ENCODE results near the gene CPHXL2.

CPHXL2 gene

DNA sequence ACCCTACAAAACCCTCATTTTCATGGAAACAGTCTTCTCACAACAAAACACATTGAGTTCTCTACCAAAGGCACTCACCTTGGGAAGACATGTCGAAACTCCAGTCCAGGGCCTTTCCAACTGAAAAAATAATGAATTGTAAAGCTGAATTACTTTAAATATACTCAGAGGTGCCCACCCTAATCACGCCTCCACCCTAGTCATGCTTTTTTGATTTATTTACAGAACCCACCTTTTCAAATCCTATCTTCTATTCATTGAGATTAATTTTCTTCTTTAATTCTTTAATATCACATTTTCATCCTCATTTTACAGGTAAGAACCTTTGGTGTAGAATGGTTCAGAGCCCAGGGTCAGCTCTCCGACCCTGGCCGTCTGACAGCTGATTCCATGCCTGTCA is at the start of gene CPHXL2:
CPHXL2 (minus strand) TSS at position 101 of the 400 bp plus-strand sequence; CDS start at position 91, 10 bp downstream.
- no peak for FAIRE-seq
- no peak for TF ChIP-seq POLR2A (IDR thresholded peaks at IDR 0.05; ENCODE audit: low read depth, low read length)
- no peak for DNase-seq (ENCODE audit: insufficient read length, low spot score)

- no peak for FAIRE-seq
- no peak for DNase-seq (ENCODE audit: insufficient read length, low spot score)
- no peak for TF ChIP-seq POLR2A (IDR thresholded peaks at IDR 0.05; ENCODE audit: low read depth, low read length)
Observed at GRCh38 chr16:75726390-75726789, 49.6 kb upstream of the CPHXL2 start, which contains the start of gene CPHXL. Gene CPHXL, minus strand, starts transcription at chr16:75726490. Its CDS starts 48 bp downstream, at chr16:75726442.

DNA sequence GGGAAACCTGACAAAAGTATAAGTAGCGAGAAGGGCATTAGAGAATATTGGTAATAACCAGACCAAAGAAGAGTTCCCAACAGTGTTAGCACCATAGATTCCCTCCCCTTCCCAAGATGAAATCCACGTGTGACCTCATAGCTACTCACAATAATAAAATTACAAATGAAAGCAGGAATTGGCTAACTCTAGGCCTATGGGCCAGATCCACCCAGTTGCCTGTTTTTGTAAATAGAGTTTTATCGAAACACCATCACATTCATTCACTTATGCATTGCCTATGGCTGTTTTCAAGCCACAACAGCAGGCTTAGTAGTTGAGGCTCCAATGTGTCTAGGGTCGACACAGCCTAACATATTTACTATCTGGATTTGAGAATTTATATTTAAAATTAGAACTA is 41.6 kb upstream of the CPHXL2 start:
- no peak for TF ChIP-seq POLR2A (IDR thresholded peaks at IDR 0.05; ENCODE audit: low read depth, low read length)
- no peak for DNase-seq (ENCODE audit: insufficient read length, low spot score)
- no peak for FAIRE-seq

DNA sequence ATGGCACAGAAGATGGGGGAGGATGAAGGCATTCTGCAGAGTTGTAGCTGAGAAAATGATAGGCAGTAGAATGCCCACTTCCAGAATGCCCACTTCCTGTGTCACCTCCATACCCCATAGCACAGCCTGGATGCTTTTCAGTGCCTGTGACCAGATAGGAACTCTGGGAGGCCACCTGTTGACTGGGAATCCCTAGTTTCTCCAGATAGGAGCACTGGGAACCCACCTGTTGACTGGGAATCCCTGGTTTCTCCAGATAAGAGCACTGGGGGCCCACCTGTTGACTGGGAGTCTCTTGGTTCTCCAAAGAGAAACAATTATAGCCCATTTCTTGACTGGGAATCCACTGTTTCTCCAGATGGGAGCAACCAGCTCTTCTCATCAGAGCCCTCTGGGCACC is 37.9 kb upstream of the CPHXL2 start:
- no peak for TF ChIP-seq POLR2A (IDR thresholded peaks at IDR 0.05; ENCODE audit: low read depth, low read length)
- FAIRE-seq (no peak), DNase-seq (ENCODE audit: insufficient read length, low spot score) (no peak)

GRCh38 chr16:75710344-75710743 is 33.5 kb upstream of the CPHXL2 start:
- TF ChIP-seq POLR2A (IDR thresholded peaks at IDR 0.05; ENCODE audit: low read depth, low read length), result no peak
- FAIRE-seq, result no peak
- DNase-seq (ENCODE audit: insufficient read length, low spot score), result no peak

DNA sequence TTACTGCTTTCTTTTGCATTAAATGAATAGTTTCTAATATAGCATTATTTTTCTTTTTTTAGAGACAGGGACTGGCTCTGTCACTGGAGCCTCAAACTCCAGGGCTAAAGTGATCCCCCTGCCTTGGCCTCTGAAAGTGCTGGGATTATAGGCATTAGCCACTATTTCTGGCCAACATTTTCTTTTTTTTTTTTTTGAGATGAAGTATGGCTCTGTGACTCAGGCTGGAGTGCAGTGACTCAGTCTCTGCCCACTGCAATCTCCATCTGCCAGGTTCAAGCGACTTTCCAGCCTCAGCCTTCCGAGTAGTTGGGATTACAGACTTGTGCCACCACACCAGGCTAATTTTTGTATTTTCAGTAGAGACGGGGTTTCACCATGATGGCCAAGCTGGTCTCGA is 26.5 kb upstream of the CPHXL2 start:
- FAIRE-seq (no peak), DNase-seq (ENCODE audit: insufficient read length, low spot score) (no peak)
- no peak for TF ChIP-seq POLR2A (IDR thresholded peaks at IDR 0.05; ENCODE audit: low read depth, low read length)

DNA sequence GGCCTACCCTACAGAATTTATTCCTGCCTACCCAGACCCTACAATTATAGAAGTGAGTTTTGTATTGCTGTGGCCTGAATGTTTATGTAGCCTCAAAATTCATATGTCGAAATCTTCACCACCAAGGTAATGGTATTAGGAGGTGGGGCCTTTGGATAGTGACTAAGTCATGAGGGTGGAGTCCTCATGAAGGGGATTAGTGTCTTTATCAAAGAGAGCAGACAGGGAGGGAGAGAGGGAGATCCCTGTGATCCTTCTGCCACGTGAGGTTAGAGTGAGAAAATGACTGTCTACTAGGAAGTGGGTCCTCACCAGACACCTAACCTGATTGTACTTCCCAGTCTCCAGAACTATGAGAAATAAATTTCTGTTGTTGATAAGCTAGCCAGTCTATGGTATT is 25.4 kb upstream of the CPHXL2 start:
- no peak for TF ChIP-seq POLR2A (IDR thresholded peaks at IDR 0.05; ENCODE audit: low read depth, low read length)
- FAIRE-seq, result no peak
- DNase-seq (ENCODE audit: insufficient read length, low spot score), result no peak

- no peak for FAIRE-seq
- TF ChIP-seq POLR2A (IDR thresholded peaks at IDR 0.05; ENCODE audit: low read depth, low read length), result no peak
- no peak for DNase-seq (ENCODE audit: insufficient read length, low spot score)
Observed at GRCh38 chr16:75701361-75701760, 24.6 kb upstream of the CPHXL2 start, which contains the start of gene DUXB. Gene DUXB, minus strand, starts transcription at chr16:75701461. Its CDS starts 43 bp downstream, at chr16:75701418.

DNA sequence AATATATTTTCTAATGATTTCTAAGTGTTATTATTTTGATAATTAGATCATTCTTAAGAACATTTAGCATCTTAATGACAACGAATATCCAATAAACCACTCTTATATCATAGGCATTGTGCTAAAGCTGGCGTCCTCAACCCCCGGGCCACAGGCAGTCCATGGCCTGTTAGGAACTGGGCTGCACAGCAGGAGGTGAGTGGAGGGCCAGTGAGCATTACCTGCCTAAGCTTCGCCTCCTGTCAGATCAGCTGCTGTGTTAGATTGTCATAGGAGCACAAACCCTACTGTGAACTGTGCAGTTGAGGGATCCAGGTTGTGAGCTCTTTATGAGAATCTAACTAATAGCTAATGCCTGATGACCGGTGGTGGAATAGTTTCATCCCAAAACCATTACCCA is 20.8 kb upstream of the CPHXL2 start:
- DNase-seq (ENCODE audit: insufficient read length, low spot score) (no peak), FAIRE-seq (no peak)
- TF ChIP-seq POLR2A (IDR thresholded peaks at IDR 0.05; ENCODE audit: low read depth, low read length), result no peak

- no peak for TF ChIP-seq POLR2A (IDR thresholded peaks at IDR 0.05; ENCODE audit: low read depth, low read length)
- DNase-seq (ENCODE audit: insufficient read length, low spot score) (no peak), FAIRE-seq (no peak)
Observed at GRCh38 chr16:75695708-75696107, 18.9 kb upstream of the CPHXL2 start.

DNA sequence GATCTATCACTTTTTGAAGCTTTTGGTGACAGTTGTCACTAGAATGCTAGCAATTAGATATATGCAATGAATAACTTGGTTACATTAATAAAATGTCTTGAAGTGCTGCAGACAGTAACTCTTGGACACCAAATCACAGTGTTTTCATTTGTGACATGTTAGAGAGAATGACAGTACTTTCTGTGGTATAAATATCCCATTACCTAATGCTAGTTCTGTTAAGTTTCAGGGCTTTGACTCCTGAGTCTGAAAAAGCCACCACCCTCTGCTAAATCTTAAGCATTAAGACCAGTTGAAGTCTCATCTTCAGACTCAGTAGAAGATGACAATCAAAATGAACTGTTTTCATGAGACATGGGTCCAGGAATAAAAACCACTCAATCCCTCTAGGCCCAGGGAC is 10.6 kb upstream of the CPHXL2 start:
- no peak for TF ChIP-seq POLR2A (IDR thresholded peaks at IDR 0.05; ENCODE audit: low read depth, low read length)
- no peak for FAIRE-seq
- no peak for DNase-seq (ENCODE audit: insufficient read length, low spot score)

GRCh38 chr16:75682308-75682707 is 5.5 kb upstream of the CPHXL2 start:
- no peak for TF ChIP-seq POLR2A (IDR thresholded peaks at IDR 0.05; ENCODE audit: low read depth, low read length)
- FAIRE-seq (no peak), DNase-seq (ENCODE audit: insufficient read length, low spot score) (no peak)

DNA sequence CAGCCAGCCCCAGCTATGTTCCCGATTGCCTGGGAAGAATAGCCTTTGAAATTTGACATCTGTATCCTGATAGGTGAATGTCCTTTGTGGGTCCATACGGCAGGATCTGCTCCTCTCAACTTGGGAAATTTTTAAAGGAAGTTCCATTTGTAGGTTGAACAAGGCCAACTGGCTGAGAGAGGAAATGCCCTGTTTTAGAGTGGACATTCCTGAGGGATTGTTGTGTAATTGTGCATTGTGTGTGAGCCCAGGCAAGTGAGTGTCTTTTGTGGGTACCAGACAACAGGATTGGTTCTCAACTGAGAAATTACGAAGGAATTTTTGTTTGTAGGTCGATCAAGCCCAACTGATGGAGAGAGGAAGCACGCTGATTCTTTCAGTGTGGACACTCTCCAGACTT is 2.6 kb upstream of the CPHXL2 start:
- no peak for DNase-seq (ENCODE audit: insufficient read length, low spot score)
- FAIRE-seq, result no peak
- TF ChIP-seq POLR2A (IDR thresholded peaks at IDR 0.05; ENCODE audit: low read depth, low read length), result no peak

GRCh38 chr16:75667503-75667902 is 9.3 kb downstream of the CPHXL2 start:
- no peak for TF ChIP-seq POLR2A (IDR thresholded peaks at IDR 0.05; ENCODE audit: low read depth, low read length)
- no peak for FAIRE-seq
- DNase-seq (ENCODE audit: insufficient read length, low spot score), result no peak

DNA sequence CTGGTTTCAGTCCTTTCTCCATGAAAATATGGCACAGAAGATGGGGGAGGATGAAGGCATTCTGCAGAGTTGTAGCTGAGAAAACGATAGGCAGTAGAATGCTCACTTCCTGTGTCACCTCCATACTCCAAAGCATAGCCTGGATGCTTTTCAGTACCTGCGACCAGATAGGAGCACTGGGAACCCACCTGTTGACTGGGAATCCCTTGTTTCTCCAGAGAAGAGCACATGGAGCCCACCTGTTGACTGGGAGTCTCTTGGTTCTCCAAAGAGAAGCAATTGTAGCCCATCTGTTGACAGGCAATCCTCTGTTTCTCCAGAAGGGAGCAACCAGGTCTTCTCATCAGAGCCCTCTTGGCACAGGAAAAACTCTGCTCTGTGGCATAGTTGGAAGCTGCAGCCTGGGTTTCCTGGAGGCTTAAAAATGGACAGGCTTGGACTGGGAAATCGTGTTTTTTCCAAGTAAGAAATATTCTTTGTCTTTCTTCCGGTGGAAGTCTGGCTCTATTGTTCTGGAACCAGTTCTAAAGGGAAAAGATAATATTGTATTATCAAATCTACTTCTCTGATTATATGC is 16.0 kb downstream of the CPHXL2 start:
- DNase-seq (ENCODE audit: insufficient read length, low spot score) (no peak), FAIRE-seq (no peak)
- TF ChIP-seq POLR2A (IDR thresholded peaks at IDR 0.05; ENCODE audit: low read depth, low read length), result no peak

- FAIRE-seq, result no peak
- TF ChIP-seq POLR2A (IDR thresholded peaks at IDR 0.05; ENCODE audit: low read depth, low read length), result no peak
- DNase-seq (ENCODE audit: insufficient read length, low spot score), result no peak
Observed at GRCh38 chr16:75660321-75660720, 16.5 kb downstream of the CPHXL2 start.

Measured in H54 (cell line).